ENCODE measurements around the gene MAML3.

DNA sequence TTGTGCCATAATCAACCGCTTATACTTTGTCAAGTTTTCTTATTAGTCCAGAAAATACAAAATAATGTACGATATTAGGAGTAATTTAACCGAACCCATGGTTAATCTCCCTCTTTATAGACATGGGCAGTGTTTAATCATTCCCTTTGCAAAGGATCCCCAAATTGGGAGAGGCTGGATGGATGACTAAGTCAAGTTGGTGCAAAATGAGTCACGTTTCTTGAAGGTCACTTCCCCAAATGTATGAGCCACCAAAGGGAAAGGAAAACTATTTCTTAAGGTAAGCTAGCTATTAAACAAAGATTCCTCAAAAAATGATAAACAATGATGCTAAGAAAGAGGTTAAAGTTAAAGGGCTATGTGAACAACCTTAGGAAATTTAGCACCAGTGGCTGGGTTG is 17.5 kb downstream of the MAML3 start:
- TF ChIP-seq GATA2 (IDR thresholded peaks at IDR 0.05; ENCODE audit: low read depth, low read length) (no peak), GATA3 (IDR thresholded peaks at IDR 0.05; ENCODE audit: low read depth, low read length) (no peak)
